ENCODE data around the gene GRM4.

Gene GRM4

GRCh38 chr6:33997265-33997664 lies 148.6 kb downstream of the GRM4 start:
- Histone ChIP-seq H3K4me3 (ENCODE audit: insufficient read depth, low read length, poor library complexity, severe bottlenecking) (no peak overlapping the region), H2AFZ (ENCODE audit: low read depth, low read length, severe bottlenecking) (no peak overlapping the region), H3F3A (ENCODE audit: insufficient read depth) (no peaks in the 10 kb centered on the region), H3K9me2 (replicated peaks; ENCODE audit: insufficient read depth, low read length) (no peaks in the 10 kb centered on the region), H3K9me3 (ENCODE audit: insufficient read depth, low read length) (peaks cover 7% of the 10 kb centered on the region; the same call in 1 of the 2 replicates), H3K9ac (ENCODE audit: low read length) (no peak overlapping the region), H3K27ac (ENCODE audit: low read depth, low read length) (no peak overlapping the region), H3K79me2 (ENCODE audit: insufficient read depth, low read length) (no peaks in the 10 kb centered on the region), H4K20me1 (ENCODE audit: low read depth, low read length) (no peaks in the 10 kb centered on the region), H3K36me3 (ENCODE audit: low read length) (no peaks in the 10 kb centered on the region), H3K27me3 (ENCODE audit: low read length) (no peaks in the 10 kb centered on the region), H3K4me2 (ENCODE audit: low read depth, low read length, poor library complexity, severe bottlenecking) (no peak overlapping the region)
- TF ChIP-seq, protein P1, sequence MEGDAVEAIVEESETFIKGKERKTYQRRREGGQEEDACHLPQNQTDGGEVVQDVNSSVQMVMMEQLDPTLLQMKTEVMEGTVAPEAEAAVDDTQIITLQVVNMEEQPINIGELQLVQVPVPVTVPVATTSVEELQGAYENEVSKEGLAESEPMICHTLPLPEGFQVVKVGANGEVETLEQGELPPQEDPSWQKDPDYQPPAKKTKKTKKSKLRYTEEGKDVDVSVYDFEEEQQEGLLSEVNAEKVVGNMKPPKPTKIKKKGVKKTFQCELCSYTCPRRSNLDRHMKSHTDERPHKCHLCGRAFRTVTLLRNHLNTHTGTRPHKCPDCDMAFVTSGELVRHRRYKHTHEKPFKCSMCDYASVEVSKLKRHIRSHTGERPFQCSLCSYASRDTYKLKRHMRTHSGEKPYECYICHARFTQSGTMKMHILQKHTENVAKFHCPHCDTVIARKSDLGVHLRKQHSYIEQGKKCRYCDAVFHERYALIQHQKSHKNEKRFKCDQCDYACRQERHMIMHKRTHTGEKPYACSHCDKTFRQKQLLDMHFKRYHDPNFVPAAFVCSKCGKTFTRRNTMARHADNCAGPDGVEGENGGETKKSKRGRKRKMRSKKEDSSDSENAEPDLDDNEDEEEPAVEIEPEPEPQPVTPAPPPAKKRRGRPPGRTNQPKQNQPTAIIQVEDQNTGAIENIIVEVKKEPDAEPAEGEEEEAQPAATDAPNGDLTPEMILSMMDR (IDR thresholded peaks at IDR 0.05; ENCODE audit: insufficient read depth, low read length, poor library complexity, severe bottlenecking) = no peak
- TF ChIP-seq EZH2phosphoT487 (conservative IDR thresholded peaks at IDR 0.05; ENCODE audit: low read length) = no peak

DNA sequence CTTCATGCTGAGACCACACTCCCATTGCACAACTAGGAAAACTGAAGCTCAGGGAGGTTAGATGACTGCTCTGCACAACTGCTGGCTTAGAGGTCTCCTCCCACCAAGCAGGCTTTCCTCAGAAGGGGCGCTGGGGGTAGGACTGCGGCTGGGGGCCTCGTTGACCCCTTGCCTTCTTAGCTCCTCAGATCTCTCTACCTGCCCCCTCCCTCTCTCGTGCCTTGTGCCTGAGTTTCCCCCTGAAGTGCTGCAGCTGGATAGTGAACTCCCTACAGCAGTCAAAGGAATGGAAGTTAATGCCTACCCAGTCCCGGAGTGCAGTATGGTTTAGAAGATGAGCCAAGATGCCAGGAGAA lies 149.8 kb downstream of the GRM4 start:
- Histone ChIP-seq H3K79me2 (ENCODE audit: insufficient read depth, low read length) (no peaks in the 10 kb centered on the region), H3K9ac (ENCODE audit: low read length) (no peak overlapping the region), H3K9me2 (replicated peaks; ENCODE audit: insufficient read depth, low read length) (no peaks in the 10 kb centered on the region), H3K27ac (ENCODE audit: low read depth, low read length) (no peak overlapping the region), H3K4me3 (ENCODE audit: insufficient read depth, low read length, poor library complexity, severe bottlenecking) (no peak overlapping the region), H3K9me3 (ENCODE audit: insufficient read depth, low read length) (peaks cover 7% of the 10 kb centered on the region; the same call in 1 of the 2 replicates), H3K27me3 (ENCODE audit: low read length) (no peaks in the 10 kb centered on the region), H3K36me3 (ENCODE audit: low read length) (no peaks in the 10 kb centered on the region), H2AFZ (ENCODE audit: low read depth, low read length, severe bottlenecking) (no peak overlapping the region), H3K4me2 (ENCODE audit: low read depth, low read length, poor library complexity, severe bottlenecking) (no peak overlapping the region), H3F3A (ENCODE audit: insufficient read depth) (no peaks in the 10 kb centered on the region), H4K20me1 (ENCODE audit: low read depth, low read length) (no peaks in the 10 kb centered on the region)
- TF ChIP-seq, protein P1 (IDR thresholded peaks at IDR 0.05; ENCODE audit: insufficient read depth, low read length, poor library complexity, severe bottlenecking) = no peak
- TF ChIP-seq EZH2phosphoT487 (conservative IDR thresholded peaks at IDR 0.05; ENCODE audit: low read length) = no peak

DNA sequence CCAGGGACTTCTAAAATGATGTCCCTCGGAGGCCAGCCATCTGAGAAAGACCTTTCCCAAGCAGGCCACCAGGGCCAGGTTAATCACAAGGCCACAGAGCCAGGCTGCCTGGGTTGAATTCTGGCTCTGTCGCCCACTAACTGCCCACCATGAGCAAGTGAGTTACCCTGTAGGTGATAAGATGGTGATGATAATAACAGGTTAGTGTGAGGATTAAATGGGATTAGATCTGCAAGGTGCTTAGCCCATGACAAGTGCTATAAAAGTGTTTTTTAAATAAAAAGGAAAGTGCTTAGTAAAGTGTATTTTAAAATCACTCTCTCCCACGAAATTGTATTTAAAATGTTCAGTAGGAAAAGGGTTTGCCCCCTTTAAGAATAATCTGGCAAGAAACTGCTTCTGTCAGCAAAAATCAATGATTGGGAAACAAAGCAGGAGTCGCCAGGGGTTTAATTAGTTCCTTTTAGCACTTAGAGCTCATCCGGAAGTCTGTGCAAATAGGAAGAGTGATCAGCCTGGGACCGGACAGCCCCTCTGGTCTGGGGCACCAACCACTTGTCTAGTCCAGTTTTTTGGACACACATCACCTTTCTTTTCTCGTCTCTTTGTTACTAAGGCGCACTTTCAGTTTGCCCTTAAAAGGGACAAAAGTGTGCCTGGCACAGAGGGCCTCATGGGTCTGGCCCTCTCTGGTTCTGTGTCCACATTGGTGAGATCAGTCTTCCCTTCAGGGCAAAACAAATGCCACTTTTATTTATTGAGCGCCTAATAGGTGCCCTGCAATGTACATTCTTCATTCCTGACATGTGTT lies 150.4 kb downstream of the GRM4 start:
- no peak overlapping the region for H3K27ac ChIP-seq (ENCODE audit: low read depth, low read length)
- no peak for TF ChIP-seq EZH2phosphoT487 (conservative IDR thresholded peaks at IDR 0.05; ENCODE audit: low read length)
- TF ChIP-seq, protein P1 (IDR thresholded peaks at IDR 0.05; ENCODE audit: insufficient read depth, low read length, poor library complexity, severe bottlenecking) = no peak
- no peaks in the 10 kb centered on the region for H3K27me3 ChIP-seq (ENCODE audit: low read length)

More for the DNA sequence above, 150.4 kb downstream of the GRM4 start:
- Histone ChIP-seq H3K9me2 (replicated peaks; ENCODE audit: insufficient read depth, low read length) (no peaks in the 10 kb centered on the region), H3K9ac (ENCODE audit: low read length) (no peak overlapping the region), H3K4me3 (ENCODE audit: insufficient read depth, low read length, poor library complexity, severe bottlenecking) (no peak overlapping the region), H3K36me3 (ENCODE audit: low read length) (no peaks in the 10 kb centered on the region), H2AFZ (ENCODE audit: low read depth, low read length, severe bottlenecking) (no peak overlapping the region), H3K4me2 (ENCODE audit: low read depth, low read length, poor library complexity, severe bottlenecking) (no peak overlapping the region), H3K9me3 (ENCODE audit: insufficient read depth, low read length) (peaks cover 7% of the 10 kb centered on the region; the same call in 1 of the 2 replicates), H4K20me1 (ENCODE audit: low read depth, low read length) (no peaks in the 10 kb centered on the region), H3F3A (ENCODE audit: insufficient read depth) (no peaks in the 10 kb centered on the region), H3K79me2 (ENCODE audit: insufficient read depth, low read length) (no peaks in the 10 kb centered on the region)

All from SU-DHL-6 (cell line).